SHP77 treated with DMSO at 0.1 percent for 48 hours (cell line): ENCODE results near the gene CACNA1G.

ENCODE experiments used
- DNase-seq: peaks from one replicate; lab custom pipeline; 2025; lab: John Stamatoyannopoulos, UW

Gene CACNA1G

DNA sequence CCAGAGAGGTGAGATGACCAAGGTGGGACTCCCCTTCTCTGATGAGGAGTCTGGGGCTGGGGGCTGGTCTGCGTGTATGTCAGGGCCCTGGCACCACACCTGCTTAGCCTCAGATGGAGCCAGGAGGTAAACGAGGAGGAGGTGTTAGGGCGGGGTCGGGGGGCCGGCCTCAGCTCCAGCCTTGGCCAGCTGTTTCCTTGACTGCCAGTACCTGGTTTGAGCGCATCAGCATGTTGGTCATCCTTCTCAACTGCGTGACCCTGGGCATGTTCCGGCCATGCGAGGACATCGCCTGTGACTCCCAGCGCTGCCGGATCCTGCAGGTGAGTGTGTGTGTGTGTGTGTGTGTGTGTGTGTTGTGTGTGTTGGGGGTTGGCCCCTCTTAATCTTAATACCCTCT is 8.1 kb downstream of the CACNA1G start:
- DNase-seq: no peak

DNA sequence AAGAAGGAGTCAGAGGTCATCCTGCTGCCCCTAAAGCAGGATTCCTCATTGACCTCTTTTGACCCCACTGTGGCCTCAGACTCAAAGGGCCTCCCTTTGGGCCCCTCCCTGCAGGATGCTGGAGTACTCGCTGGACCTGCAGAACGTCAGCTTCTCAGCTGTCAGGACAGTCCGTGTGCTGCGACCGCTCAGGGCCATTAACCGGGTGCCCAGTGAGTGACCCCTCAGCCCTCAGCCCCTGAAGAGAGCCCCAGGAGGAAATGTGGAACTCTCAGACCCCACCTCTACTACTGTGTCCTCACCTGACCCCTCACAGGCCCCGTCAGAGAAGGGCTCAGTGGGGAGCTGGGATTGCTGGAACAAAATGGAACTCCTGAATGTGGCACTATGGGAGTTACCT is 9.1 kb downstream of the CACNA1G start:
- DNase-seq: no peak

DNA sequence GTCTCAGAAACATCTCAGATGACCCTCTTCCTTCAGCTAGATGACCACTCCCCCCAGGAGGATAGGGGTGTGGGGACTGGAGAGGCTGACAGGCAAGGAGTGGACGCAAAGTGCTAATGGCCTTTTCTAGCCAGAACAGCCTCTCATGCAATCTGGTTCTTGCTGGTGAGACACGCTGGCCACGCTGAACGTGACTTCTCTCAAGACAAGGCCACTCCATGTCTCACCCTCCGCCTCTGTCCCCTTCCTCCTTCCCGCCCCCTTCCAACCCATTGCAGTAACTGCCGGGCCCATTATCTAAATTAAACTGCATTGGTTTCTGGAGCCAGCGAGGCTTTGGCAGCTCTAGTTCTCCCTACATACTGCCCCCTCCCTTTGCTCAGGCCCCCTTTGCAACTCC is 9.5 kb downstream of the CACNA1G start:
- DNase-seq: no peak

DNA sequence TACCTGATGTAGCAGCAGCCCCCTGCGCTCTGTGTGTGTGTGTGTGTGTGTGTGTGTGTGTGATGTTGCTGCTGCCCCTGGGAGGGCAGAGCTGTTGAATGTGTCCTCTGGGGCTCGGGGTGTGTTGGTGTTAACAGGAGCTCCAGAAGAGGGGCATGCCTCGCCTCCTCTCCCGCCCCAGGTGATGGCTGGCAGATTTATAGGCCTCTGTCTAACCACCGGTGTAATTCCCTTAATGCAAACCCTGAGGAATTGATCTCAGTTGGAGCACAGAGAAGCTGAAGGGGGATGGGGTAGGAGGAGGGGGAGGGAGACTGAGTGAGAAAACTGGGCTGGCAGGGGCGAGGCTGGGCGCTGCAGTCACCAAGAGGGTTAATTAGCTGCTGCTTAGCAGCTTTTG is 10.0 kb downstream of the CACNA1G start:
- no peak for DNase-seq

DNA sequence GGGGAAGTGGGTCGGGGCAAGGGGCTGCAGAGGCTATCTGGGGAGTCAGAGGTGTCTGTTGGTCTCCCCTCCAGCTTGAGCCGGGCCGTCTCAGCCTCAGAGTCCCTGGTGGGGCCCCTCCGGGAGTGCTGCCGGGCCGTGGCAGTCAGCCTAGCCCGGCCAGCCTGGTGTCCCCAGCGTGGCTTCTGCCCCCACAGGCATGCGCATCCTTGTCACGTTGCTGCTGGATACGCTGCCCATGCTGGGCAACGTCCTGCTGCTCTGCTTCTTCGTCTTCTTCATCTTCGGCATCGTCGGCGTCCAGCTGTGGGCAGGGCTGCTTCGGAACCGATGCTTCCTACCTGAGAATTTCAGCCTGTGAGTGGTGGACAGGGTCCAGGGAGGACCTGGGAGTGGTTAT is 11.2 kb downstream of the CACNA1G start:
- no peak for DNase-seq

DNA sequence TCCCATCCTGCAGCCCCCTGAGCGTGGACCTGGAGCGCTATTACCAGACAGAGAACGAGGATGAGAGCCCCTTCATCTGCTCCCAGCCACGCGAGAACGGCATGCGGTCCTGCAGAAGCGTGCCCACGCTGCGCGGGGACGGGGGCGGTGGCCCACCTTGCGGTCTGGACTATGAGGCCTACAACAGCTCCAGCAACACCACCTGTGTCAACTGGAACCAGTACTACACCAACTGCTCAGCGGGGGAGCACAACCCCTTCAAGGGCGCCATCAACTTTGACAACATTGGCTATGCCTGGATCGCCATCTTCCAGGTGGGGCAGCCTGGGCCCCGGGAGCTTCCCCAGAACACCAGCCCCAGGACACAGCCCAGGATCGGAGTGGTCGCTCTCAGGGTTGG is 12.0 kb downstream of the CACNA1G start:
- no peak for DNase-seq

DNA sequence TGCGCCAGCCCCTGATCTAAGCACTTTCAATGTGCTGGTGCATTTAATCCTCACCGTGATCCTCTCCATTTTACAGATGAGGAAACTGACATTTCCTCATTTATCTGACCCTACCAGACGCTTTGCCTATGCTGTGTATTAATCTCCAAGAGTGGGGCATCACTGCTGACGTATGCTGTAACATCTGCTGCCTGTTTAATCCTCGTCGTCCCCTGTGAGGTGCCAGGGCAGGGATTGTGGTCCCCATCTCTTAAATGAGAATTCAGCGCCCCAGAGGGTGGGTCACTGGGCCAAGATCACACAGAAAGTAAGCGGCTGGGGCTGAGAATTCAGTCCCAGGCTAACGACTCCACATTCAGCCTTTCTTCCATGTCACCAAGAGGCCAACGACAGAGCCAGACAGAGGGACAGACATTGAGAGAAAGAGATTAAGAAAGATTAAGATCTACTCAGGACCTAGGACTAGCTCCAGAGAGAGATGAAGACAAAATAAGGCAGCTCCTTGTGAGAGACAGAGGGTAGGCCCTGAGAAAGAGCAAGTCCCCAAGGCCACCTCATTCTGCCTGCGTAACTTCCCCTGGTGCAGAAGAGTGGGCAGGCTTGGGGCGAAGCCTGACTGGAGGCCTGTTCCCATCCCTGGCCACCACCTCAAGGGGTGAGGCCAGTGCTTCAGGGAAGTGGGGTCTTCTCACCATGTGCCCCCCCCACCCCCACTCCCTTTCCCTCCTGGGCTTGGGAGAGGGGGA is 13.5 kb downstream of the CACNA1G start:
- DNase-seq: no peak

DNA sequence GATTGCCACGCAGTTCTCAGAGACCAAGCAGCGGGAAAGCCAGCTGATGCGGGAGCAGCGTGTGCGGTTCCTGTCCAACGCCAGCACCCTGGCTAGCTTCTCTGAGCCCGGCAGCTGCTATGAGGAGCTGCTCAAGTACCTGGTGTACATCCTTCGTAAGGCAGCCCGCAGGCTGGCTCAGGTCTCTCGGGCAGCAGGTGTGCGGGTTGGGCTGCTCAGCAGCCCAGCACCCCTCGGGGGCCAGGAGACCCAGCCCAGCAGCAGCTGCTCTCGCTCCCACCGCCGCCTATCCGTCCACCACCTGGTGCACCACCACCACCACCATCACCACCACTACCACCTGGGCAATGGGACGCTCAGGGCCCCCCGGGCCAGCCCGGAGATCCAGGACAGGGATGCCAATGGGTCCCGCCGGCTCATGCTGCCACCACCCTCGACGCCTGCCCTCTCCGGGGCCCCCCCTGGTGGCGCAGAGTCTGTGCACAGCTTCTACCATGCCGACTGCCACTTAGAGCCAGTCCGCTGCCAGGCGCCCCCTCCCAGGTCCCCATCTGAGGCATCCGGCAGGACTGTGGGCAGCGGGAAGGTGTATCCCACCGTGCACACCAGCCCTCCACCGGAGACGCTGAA is 15.2 kb downstream of the CACNA1G start:
- DNase-seq: no peak

DNA sequence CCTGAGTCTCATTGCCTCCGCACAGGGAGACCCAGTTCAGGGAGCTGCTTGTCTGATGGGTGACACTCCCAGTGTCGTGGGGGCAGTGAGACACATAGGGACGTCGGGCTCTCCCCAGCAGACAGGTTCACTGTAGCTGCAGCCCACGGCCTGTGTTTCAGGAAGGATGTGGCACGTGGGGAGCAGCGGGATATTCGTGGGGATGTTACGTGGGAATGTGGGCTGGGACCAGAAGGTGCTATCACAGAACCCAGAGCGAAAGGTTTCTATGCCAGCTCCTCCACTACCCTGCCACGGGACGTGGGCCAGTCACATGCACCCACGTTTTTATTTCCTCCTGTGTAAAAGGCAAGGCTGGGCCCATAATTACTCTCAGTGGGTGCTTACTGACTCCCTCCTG is 16.3 kb downstream of the CACNA1G start:
- no peak for DNase-seq

DNA sequence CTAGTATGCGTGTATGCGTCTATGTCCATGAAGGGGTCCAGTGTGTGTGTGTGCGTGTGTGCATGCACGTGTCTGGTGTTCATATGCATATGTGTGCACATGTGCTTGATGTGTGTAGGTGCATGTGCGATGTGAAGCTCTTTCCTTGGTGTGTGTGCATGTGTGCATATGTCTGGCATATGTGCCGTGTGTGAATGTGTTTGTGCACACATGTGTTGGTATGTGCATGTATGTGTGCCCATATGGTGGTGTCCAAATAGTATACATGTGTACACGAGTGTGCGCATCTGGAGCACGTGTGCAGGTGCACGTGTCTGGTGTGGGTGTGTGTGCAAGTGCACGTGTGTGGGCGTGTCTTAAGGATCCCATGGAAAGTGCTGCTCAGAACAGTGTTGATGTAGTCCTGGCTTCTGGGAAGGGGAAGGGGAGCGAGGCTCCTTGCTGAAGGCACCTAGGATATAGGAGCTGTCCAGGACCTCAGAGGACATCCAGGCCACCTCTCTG is 17.0 kb downstream of the CACNA1G start:
- no peak for DNase-seq

DNA sequence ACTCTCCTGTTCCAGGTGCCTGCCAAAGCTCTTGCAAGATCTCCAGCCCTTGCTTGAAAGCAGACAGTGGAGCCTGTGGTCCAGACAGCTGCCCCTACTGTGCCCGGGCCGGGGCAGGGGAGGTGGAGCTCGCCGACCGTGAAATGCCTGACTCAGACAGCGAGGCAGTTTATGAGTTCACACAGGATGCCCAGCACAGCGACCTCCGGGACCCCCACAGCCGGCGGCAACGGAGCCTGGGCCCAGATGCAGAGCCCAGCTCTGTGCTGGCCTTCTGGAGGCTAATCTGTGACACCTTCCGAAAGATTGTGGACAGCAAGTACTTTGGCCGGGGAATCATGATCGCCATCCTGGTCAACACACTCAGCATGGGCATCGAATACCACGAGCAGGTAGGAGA is 17.7 kb downstream of the CACNA1G start:
- no peak for DNase-seq

DNA sequence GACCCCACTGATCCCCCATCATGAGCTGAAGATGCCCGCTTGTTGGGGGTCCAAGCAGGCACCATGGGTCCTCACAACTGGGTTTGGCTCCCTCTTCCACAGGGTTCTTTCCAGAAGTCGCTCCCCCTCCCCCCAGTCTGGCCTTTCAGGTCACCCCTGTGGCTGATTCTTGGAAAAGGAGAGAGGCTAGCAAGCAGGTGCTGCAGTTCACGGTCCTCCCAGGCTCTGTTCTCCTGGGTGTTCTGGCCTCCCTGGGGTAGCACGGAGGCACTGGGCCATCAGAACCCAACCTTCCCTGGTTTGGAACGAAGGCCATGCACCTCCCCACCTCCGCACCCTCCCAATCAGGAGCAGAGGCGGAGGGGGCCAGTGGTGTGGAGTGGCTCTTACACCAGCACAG is 18.9 kb downstream of the CACNA1G start:
- no peak for DNase-seq

DNA sequence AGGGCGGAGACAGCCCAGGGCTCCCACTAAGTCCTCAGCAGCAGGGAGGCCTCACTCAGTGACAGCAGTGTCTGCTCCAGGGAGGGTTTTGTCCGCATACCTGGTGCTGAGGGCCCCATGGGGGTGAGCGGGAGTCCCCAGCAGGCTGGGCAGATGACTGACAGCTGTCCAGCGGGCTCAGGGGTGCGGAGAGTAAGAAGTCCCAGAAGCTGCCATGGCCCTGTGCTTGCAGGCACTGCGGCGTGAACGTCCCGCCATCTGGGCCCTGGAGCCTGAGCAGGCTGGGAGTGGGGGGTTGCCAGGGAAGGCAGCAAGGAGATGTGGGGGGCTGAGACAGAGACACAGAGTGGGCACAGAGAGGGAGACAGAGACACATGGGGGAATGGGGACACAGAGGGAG is 20.1 kb downstream of the CACNA1G start:
- DNase-seq: no peak

DNA sequence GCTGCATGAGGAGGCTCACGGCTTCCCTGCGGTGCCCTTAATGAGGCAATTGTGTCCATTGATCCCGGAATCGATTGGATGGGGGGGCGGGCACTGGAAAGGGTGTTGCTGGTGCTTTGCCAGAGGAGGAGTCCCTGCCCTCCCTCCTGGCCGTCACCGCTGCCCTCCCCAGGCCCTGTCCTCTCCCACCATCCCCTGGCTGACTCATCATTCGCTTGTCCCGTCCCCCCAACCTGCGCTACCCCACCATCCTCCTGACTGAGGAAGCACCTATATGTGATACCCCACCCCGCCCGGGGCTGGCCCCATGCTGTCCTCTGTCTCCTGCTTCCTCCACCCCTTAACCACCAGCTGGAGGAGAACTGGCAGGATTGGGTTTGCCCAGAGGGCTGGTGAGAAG is 20.8 kb downstream of the CACNA1G start:
- no peak for DNase-seq

DNA sequence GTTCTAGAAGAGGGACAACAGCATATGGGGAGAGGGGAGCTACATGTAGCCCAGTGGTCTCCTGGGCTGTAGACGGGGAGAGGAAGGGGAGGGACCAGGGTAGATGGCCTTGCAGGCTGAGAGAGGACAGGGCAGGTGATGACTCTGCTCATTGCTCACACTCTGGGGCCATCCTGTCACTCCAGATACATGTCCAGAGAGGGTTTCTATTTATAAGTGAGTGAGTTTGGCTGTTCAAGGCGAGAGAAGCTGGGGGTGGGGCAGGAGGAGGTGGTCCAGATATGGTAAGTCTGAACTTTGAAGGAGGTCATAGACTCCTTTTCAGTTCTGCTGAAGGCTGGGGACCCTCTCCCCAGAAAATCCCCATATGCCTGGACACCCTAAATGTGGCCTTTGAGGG is 22.2 kb downstream of the CACNA1G start:
- DNase-seq: no peak

DNA sequence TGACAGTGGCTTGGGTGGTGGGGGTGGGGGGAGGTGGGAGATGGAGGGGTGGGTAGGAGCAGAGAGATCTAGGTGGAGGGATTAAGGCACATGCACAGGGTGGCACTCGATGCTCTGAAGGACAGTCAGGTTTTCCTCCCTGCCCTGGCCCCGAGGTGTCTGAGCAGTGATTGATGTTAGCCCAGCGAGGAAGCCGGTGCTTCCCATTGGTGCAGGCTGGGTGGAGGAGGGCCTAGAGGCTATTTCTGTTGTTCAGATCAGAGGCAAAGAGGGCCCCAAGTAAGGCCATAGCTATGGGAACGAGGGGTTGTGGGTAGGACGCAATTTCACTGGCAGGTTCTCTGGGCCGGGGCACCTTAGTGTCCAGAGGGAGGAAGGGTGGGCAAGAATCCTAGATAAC is 23.1 kb downstream of the CACNA1G start:
- DNase-seq: no peak

DNA sequence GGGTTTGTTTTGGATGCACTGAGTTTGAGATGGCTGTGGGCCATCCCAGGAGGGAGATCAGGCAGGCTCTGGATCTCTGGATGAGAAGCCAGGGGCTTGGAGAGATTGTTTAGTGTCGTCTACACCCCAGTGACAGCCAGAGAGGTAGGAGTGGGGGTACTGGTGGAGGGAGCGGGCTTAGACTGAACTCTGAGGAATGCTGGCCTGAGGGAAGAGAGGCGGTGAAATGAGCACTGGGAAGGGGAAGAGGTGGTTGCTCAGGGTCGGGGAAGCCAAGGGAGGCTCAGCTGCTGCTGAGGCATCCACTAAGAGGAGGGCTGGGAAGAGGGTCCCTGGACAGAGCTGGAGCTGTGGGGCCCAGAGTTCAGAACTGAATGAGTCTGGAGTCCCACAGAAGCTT is 23.6 kb downstream of the CACNA1G start:
- DNase-seq: no peak

DNA sequence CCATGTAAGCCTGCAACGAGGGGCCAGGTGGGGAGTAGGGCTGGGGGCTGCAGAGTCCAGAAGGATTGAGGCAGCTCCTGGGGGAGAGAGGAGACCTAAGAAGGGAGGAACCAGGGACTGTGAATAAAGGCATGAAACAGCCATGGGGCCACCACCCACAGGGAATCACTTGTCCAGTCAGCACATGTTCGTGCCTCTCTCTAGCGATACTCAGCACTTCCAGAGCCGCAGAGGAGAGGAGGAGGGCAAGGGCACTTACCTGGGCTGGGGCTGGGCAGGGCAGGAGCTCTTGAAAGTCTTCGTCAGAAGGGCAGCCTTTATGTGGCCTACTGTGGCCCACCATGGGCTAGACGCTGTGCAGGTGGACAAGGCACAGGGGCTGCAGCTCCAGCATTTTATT is 24.2 kb downstream of the CACNA1G start:
- no peak for DNase-seq

DNA sequence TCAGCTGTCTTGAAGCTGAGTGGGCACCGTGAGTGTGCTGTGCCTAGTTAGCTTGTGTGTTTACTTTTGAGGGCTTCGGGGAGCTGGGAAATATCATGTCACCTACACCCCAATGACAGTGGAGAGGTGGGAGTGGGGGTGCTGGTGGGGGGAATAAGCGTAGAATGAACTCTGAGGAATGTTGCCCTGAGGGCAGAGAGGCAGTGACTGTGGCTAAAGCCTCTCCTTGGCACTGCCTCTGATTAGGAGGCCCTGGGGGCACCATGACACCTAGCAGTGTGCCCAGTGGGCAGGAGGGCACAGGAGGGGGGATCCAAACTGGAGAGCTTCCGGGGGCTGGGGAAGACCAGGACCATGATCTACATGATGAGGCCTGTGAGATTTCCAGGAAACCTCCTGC is 24.8 kb downstream of the CACNA1G start:
- no peak for DNase-seq

DNA sequence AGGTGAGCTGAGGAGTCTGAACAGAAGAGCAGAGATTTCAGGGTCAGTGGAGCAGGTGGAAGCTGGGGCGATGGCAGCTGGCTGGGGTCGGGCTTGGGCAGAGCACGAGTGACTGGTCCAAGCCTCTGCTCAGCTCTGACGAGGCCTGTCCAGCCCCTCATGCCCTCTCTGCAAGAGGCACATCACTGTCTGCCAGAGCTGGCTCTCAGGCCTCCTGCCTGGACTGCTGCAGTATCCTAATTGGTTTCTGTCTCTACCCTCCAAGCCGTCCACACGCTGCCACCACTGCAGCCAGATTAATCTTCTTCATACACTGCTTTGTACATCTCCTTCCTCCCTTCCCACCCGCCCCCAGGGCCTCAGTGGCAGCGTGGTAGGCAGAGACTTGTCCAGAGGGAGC is 25.4 kb downstream of the CACNA1G start:
- DNase-seq: no peak

DNA sequence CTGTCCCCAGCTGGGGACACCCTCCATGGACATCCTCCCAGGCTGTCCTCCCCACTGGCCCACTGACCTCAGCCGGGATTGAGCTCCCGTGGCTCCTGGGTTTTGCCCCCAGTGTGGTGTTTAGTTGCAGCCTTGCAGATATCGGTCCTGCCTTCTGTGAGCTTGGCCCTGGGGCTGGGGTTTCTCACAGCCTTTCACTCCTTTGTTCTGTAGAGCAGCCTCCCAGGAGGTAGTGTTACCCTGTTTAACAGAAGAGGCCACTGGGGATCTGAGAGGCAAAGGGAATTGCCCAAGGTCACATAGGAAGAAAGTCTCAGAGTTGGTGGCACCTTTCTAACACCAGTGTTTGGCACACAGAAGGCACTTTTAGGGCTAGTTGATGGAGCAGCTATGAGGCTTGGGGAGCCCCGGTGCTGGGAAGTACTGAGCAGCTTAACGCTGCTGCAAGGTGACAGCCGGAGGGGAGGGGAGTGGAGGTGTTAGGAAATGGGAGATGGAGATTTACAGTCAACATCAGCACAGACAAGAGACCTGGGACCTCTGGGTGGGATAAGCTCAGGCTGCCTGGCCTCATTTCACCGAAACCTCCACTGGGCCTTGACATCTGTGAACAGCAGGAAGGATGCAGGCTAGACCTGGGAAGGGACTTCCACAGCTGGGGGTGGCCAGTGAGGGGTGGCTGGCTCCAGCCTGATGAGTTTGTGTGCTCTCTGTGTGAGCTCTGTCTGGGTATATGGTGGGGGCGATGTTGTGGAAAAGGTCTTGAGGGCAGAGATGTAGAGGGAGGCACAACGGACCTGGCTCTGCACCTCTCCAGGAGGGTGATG is 26.1 kb downstream of the CACNA1G start:
- DNase-seq: no peak

DNA sequence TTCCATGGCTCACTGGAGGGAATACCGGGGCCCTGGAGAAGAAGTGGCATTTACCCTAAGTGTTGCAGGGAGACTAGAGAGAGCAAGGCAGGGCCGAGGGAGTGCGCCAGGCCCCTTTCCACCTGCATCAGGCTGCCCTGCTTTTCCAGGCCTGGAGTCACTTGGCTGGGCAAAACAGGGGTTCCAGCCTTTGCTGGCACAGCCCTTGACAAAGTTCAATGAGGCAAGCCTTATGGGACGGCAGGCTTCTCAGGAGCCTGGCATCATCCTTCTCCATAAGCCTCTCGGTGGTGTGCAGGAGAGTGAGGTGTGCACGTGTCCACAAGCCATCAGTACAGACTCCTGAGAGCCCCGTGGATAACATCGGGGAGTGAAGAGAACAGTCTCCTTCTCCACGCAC is 27.1 kb downstream of the CACNA1G start:
- DNase-seq: no peak
